ENCODE measurements around the gene TBX2.
A peak's percentile ranks its signal among the peaks of the same experiment; 100 is the strongest.

TBX2 gene

GRCh38 chr17:61414141-61414935, 14.7 kb downstream of the TBX2 start:
- peaks cover 4% of the 10 kb centered on the region for H3K4me1 ChIP-seq (ENCODE audit: control insufficient read depth, insufficient read depth, low read length)
- no peak for TF ChIP-seq ZNF155 (tag by site-specific recombination; IDR thresholded peaks at IDR 0.05)
- TF ChIP-seq ZNF610 (tag by site-specific recombination; IDR thresholded peaks at IDR 0.05; ENCODE audit: borderline replicate concordance): no peak
- TF ChIP-seq ZNF274 (IDR thresholded peaks at IDR 0.05; ENCODE audit: low read length): no peak
- TF ChIP-seq ZNF274 (tag by site-specific recombination; IDR thresholded peaks at IDR 0.05; ENCODE audit: borderline replicate concordance): peak; percentile 77; the same call in 1 of the 2 replicates
- TF ChIP-seq ZNF341 (tag by site-specific recombination; IDR thresholded peaks at IDR 0.05; ENCODE audit: low read depth): 0 out of 2 replicates have a peak, but pooled peaks have one; percentile 11
- no peak for TF ChIP-seq ZNF785 (tag by site-specific recombination; IDR thresholded peaks at IDR 0.05)
- no peak for TF ChIP-seq SP3 (tag by site-specific recombination; IDR thresholded peaks at IDR 0.05)
- no peaks in the 10 kb centered on the region for H3K36me3 ChIP-seq (ENCODE audit: control insufficient read depth in 2 of 2, insufficient read depth in 1 of 2, low read length in 2 of 2)
- no peak overlapping the region for H3K4me3 ChIP-seq (ENCODE audit: low read depth, low read length)
- ChIA-PET CTCF (interaction anchor here (0.5 to 5.1 kb wide), 19 partner anchors 12 to 695 kb away, joined by 3 to 38 read pairs (median 4); partner anchors contain the start of gene TBX2), POLR2A (interaction anchor here (0.6 to 3.1 kb wide), 3 partner anchors 14 to 652 kb away, joined by 3 to 29 read pairs (median 4); partner anchors contain the start of genes BRIP1 and TBX2)
- no peak overlapping the region for H3K27ac ChIP-seq (ENCODE audit: extremely low read depth, low read depth, low read length)
- no peaks in the 10 kb centered on the region for H3K9me3 ChIP-seq (ENCODE audit: control insufficient read depth, insufficient read depth, low read depth, low read length)

GRCh38 chr17:61414936-61415251, 15.3 kb downstream of the TBX2 start:
- Histone ChIP-seq H3K27ac (ENCODE audit: extremely low read depth, low read depth, low read length) (no peak overlapping the region), H3K4me1 (ENCODE audit: control insufficient read depth, insufficient read depth, low read length) (peaks cover 4% of the 10 kb centered on the region), H3K9me3 (ENCODE audit: control insufficient read depth, insufficient read depth, low read depth, low read length) (no peaks in the 10 kb centered on the region), H3K36me3 (ENCODE audit: control insufficient read depth in 2 of 2, insufficient read depth in 1 of 2, low read length in 2 of 2) (no peaks in the 10 kb centered on the region), H3K4me3 (ENCODE audit: low read depth, low read length) (no peak overlapping the region)
- ChIA-PET POLR2A (interaction anchor here (0.6 kb wide), 1 partner anchor 449 kb away, joined by 4 read pairs; the partner anchor contains the start of gene BRIP1), CTCF (interaction anchor here (0.9 to 5.1 kb wide), 8 partner anchors 11 to 174 kb away, joined by 3 to 38 read pairs (median 4); no protein-coding TSS in a partner anchor)
- TF ChIP-seq ZNF248 (tag by site-specific recombination; IDR thresholded peaks at IDR 0.05): no peak
- TF ChIP-seq ZNF623 (tag by site-specific recombination; IDR thresholded peaks at IDR 0.05): no peak
- no peak for TF ChIP-seq ZBTB21 (tag by site-specific recombination; IDR thresholded peaks at IDR 0.05)
- TF ChIP-seq MYNN (tag by site-specific recombination; IDR thresholded peaks at IDR 0.05; ENCODE audit: borderline replicate concordance): no peak
- no peak for TF ChIP-seq KLF7 (tag by site-specific recombination; IDR thresholded peaks at IDR 0.05; ENCODE audit: borderline replicate concordance)
- no peak for TF ChIP-seq PRDM1 (tag by site-specific recombination; IDR thresholded peaks at IDR 0.05)
- peak; percentile 53; the same call in 1 of the 2 replicates for TF ChIP-seq PRDM10 (tag by site-specific recombination; IDR thresholded peaks at IDR 0.05)

GRCh38 chr17:61415374-61416210, 15.9 kb downstream of the TBX2 start:
- Histone ChIP-seq H3K27ac (ENCODE audit: extremely low read depth, low read depth, low read length) (0 out of 2 replicates have a peak overlapping the region, but pooled peaks have one; percentile 16), H3K9me3 (ENCODE audit: control insufficient read depth, insufficient read depth, low read depth, low read length) (no peaks in the 10 kb centered on the region), H3K4me3 (ENCODE audit: low read depth, low read length) (no peak overlapping the region), H3K4me1 (ENCODE audit: control insufficient read depth, insufficient read depth, low read length) (peaks cover 4% of the 10 kb centered on the region), H3K36me3 (ENCODE audit: control insufficient read depth in 2 of 2, insufficient read depth in 1 of 2, low read length in 2 of 2) (no peaks in the 10 kb centered on the region)
- CTCF ChIA-PET: interaction anchor here (0.7 to 5.1 kb wide), 12 partner anchors 11 to 694 kb away, joined by 3 to 38 read pairs (median 4); no protein-coding TSS in a partner anchor
- POLR2A ChIA-PET: interaction anchor here (0.8 to 1.4 kb wide), 2 partner anchors 16 to 78 kb away, joined by 3 read pairs; partner anchors contain the start of gene TBX2
- no peak for TF ChIP-seq ZNF692 (tag by site-specific recombination; IDR thresholded peaks at IDR 0.05)
- TF ChIP-seq PRDM6 (tag by site-specific recombination; IDR thresholded peaks at IDR 0.05): no peak
- TF ChIP-seq ZNF624 (tag by site-specific recombination; IDR thresholded peaks at IDR 0.05): no peak
- TF ChIP-seq ZNF26 (tag by site-specific recombination; IDR thresholded peaks at IDR 0.05): no peak
- no peak for TF ChIP-seq ZBTB8A (tag by site-specific recombination; IDR thresholded peaks at IDR 0.05)
- TF ChIP-seq ZNF658 (tag by site-specific recombination; IDR thresholded peaks at IDR 0.05): no peak
- TF ChIP-seq ZNF514 (tag by site-specific recombination; IDR thresholded peaks at IDR 0.05): no peak
